Measurements from ENCODE around the gene SNX25.

Gene SNX25

DNA sequence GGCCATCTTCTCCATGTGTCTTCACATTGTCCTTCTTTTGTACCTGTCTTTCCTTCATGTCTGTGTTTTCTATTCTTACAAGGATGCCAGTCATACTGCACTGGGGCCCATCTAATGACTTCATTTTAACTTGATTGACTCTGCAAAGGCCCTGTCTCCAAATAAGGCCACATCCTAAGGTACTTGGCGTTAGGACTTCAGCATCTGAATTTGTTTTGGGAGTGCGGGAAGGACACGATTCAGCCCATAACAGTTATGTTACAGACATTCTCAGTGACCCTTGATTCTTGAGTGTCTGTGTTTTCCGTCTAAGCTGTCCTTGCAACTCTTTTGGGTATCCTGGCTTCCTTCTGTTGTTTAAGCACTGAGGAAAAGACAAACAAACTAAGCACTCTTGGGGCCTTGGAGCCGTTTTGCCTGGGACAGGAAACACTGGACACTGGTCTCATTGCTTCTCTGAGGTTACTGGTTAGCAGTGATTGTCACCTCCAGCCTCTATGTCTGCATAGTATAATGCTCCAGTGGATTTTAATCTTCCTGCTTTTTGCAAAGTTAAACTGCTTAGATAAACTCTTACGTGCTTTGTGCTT is 80.7 kb downstream of the SNX25 start:
- no peaks in the 10 kb centered on the region for H3K27me3 ChIP-seq (replicated peaks; ENCODE audit: control insufficient read depth, insufficient read depth, low read length)
- H3K36me3 ChIP-seq (ENCODE audit: control insufficient read depth, insufficient read depth, low read length, severe bottlenecking): peaks cover 56% of the 10 kb centered on the region
- H3K4me3 ChIP-seq (ENCODE audit: low read length): no peak overlapping the region
- DNase-seq (ENCODE audit: low read depth): no peak
- no peak overlapping the region for H3K9ac ChIP-seq (ENCODE audit: low read length)
- H3K9me3 ChIP-seq (ENCODE audit: control insufficient read depth, low read length): no peaks in the 10 kb centered on the region
- H3K4me1 ChIP-seq (ENCODE audit: control insufficient read depth, insufficient read depth, low read length): no peaks in the 10 kb centered on the region

DNA sequence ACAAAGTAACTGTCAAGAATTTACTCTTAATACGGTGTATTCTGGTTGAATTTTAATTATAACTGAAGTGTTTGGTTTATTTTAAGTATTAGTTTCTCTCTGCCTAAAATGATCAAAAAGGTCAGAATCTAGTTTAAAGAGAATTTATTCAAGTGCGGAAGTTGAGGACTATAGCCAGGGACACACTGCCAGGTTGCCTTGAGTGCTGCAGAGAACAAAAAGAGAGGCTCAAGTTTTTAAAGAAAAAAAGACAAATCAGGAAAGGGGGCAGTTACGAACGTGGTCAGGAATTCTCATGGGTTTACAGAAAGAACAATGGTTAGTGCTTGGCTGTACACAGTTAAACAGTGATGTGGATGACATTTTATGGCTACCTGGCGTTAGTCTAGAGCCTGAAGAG is 81.3 kb downstream of the SNX25 start:
- no peaks in the 10 kb centered on the region for H3K27me3 ChIP-seq (replicated peaks; ENCODE audit: control insufficient read depth, insufficient read depth, low read length)
- no peak for DNase-seq (ENCODE audit: low read depth)
- no peak overlapping the region for H3K4me3 ChIP-seq (ENCODE audit: low read length)
- H3K4me1 ChIP-seq (ENCODE audit: control insufficient read depth, insufficient read depth, low read length): no peaks in the 10 kb centered on the region
- no peak overlapping the region for H3K9ac ChIP-seq (ENCODE audit: low read length)
- no peaks in the 10 kb centered on the region for H3K9me3 ChIP-seq (ENCODE audit: control insufficient read depth, low read length)
- peaks cover 61% of the 10 kb centered on the region for H3K36me3 ChIP-seq (ENCODE audit: control insufficient read depth, insufficient read depth, low read length, severe bottlenecking)

- no peaks in the 10 kb centered on the region for H3K27me3 ChIP-seq (replicated peaks; ENCODE audit: control insufficient read depth, insufficient read depth, low read length)
- no peaks in the 10 kb centered on the region for H3K9me3 ChIP-seq (ENCODE audit: control insufficient read depth, low read length)
- no peak for DNase-seq (ENCODE audit: low read depth)
- no peaks in the 10 kb centered on the region for H3K4me1 ChIP-seq (ENCODE audit: control insufficient read depth, insufficient read depth, low read length)
- H3K4me3 ChIP-seq (ENCODE audit: low read length): no peak overlapping the region
- no peak overlapping the region for H3K9ac ChIP-seq (ENCODE audit: low read length)
- peaks cover 63% of the 10 kb centered on the region for H3K36me3 ChIP-seq (ENCODE audit: control insufficient read depth, insufficient read depth, low read length, severe bottlenecking)
Measured at GRCh38 chr4:185293202-185293601, 83.8 kb downstream of the SNX25 start.

DNA sequence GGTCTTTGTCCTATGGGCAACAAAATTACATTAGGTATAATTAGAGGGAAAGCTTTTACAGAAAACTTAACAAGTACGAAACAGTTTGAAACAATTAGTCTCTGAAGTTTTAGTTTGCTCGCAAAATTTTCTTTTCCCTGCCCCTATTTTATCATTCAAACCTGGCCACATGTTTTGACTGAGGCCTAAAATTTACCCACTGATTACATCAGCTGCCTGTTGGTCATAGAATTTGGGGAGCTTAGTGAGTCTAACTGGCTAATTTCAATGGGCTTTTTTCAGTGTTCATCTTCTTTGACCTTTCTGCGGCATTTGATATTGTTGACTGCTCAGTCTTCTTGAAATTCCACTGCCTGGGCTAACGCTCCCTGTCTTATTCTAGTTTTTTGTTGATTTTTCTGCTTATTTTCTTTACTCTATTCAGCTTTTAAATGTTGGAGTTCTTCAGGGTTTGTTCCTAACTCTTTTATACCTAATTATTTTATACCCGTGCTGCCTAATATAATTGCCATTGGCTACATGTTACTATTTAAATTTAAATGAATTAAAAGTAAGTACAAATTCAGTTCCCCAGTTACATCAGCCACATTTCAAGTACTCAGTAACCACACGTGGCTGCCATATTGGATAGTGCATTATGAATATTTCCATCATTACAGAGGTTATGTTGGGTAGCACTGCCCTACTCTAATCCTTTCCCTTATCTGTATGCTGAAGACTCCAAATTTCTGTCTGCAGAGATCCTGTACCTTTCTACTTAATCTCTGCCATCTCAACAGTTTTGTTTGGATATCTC is 87.5 kb downstream of the SNX25 start:
- H3K4me3 ChIP-seq (ENCODE audit: low read length): no peak overlapping the region
- no peak overlapping the region for H3K9ac ChIP-seq (ENCODE audit: low read length)
- no peaks in the 10 kb centered on the region for H3K27me3 ChIP-seq (replicated peaks; ENCODE audit: control insufficient read depth, insufficient read depth, low read length)
- H3K4me1 ChIP-seq (ENCODE audit: control insufficient read depth, insufficient read depth, low read length): no peaks in the 10 kb centered on the region
- DNase-seq (ENCODE audit: low read depth): no peak
- no peaks in the 10 kb centered on the region for H3K9me3 ChIP-seq (ENCODE audit: control insufficient read depth, low read length)
- peaks cover 31% of the 10 kb centered on the region for H3K36me3 ChIP-seq (ENCODE audit: control insufficient read depth, insufficient read depth, low read length, severe bottlenecking)

DNA sequence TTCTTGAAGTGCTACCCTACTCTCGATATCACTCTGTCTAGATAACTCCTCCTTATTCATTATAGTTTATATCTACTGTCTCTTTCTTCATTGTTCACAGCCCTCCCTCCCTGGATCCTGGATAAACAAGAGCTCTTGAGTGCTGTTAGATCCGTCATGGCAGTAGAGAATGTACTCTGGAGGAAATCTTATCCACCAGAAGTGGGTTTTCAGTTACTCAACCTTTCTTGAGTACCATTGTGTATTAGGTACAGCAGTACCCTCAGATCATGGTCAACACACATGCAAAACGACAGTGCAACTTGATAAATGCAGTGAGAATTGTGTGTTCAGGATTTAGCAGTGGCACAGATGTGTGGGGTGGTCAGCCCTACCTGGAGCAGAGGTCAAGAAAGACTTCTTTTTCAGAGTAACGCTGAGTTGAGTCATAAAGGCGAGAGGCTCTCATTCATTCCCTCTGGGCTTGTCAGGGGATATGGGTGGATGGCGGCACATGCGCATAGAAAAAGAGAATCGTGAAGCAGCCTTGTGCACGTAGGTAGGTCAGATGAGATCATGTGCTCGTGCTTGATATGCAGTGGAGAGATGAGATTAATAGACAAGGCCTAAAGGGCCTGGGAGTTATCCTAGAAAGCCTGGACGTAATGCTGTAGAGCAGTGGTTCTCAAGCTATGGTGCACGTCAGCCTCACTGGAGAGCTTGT is 89.5 kb downstream of the SNX25 start:
- Histone ChIP-seq H3K36me3 (ENCODE audit: control insufficient read depth, insufficient read depth, low read length, severe bottlenecking) (peaks cover 19% of the 10 kb centered on the region), H3K4me1 (ENCODE audit: control insufficient read depth, insufficient read depth, low read length) (no peaks in the 10 kb centered on the region), H3K9me3 (ENCODE audit: control insufficient read depth, low read length) (no peaks in the 10 kb centered on the region), H3K9ac (ENCODE audit: low read length) (no peak overlapping the region), H3K4me3 (ENCODE audit: low read length) (no peak overlapping the region), H3K27me3 (replicated peaks; ENCODE audit: control insufficient read depth, insufficient read depth, low read length) (no peaks in the 10 kb centered on the region)
- no peak for DNase-seq (ENCODE audit: low read depth)

- Histone ChIP-seq H3K27me3 (replicated peaks; ENCODE audit: control insufficient read depth, insufficient read depth, low read length) (no peaks in the 10 kb centered on the region), H3K9me3 (ENCODE audit: control insufficient read depth, low read length) (no peaks in the 10 kb centered on the region), H3K4me1 (ENCODE audit: control insufficient read depth, insufficient read depth, low read length) (peaks cover 16% of the 10 kb centered on the region), H3K9ac (ENCODE audit: low read length) (no peak overlapping the region), H3K36me3 (ENCODE audit: control insufficient read depth, insufficient read depth, low read length, severe bottlenecking) (no peaks in the 10 kb centered on the region), H3K4me3 (ENCODE audit: low read length) (no peak overlapping the region)
- no peak for DNase-seq (ENCODE audit: low read depth)
Measured at GRCh38 chr4:185304541-185304940, 95.1 kb downstream of the SNX25 start.

DNA sequence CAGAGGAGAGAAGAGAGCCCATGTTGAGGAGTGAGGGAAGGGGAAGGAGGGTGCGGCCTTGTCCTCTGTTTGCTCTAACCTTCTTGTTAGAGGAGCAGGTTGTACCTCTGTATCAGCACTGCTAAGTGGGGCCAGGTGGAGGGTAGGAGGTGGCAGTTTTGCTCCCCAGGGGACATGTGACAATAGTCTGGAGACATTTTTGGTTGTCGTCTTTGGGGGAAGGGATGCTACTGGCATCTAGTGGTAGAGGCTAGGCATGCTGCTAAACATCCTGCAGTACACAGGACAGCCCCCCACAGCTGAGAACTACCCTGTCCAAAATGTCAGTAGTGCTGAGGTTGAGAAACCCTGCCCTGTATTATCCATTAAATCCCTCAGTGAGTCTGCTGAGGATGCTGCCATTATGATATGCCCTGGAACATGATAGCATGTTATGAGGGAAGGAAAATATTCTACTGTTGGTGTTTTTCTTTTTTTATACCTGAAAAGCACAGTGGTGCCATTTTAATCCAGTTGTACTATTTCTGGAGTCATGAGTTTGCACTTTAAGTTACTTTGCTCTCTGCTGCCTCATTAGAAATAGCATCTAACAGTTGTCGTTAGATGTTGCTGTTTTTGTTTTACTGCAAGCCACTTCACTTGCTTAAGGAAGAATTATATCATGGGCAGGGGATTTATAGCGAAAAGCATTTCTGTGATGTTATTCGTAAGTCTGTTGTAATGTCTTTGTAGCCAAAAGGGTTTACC is 95.7 kb downstream of the SNX25 start:
- peaks cover 16% of the 10 kb centered on the region for H3K4me1 ChIP-seq (ENCODE audit: control insufficient read depth, insufficient read depth, low read length)
- H3K27me3 ChIP-seq (replicated peaks; ENCODE audit: control insufficient read depth, insufficient read depth, low read length): no peaks in the 10 kb centered on the region
- H3K9me3 ChIP-seq (ENCODE audit: control insufficient read depth, low read length): no peaks in the 10 kb centered on the region
- H3K4me3 ChIP-seq (ENCODE audit: low read length): no peak overlapping the region
- H3K9ac ChIP-seq (ENCODE audit: low read length): no peak overlapping the region
- no peaks in the 10 kb centered on the region for H3K36me3 ChIP-seq (ENCODE audit: control insufficient read depth, insufficient read depth, low read length, severe bottlenecking)
- DNase-seq (ENCODE audit: low read depth): peak; percentile 23

GRCh38 chr4:185305979-185306442 is 96.6 kb downstream of the SNX25 start:
- Histone ChIP-seq H3K4me3 (ENCODE audit: low read length) (no peak overlapping the region), H3K9me3 (ENCODE audit: control insufficient read depth, low read length) (no peaks in the 10 kb centered on the region), H3K9ac (ENCODE audit: low read length) (no peak overlapping the region), H3K4me1 (ENCODE audit: control insufficient read depth, insufficient read depth, low read length) (peaks cover 16% of the 10 kb centered on the region), H3K36me3 (ENCODE audit: control insufficient read depth, insufficient read depth, low read length, severe bottlenecking) (peaks cover 6% of the 10 kb centered on the region), H3K27me3 (replicated peaks; ENCODE audit: control insufficient read depth, insufficient read depth, low read length) (no peaks in the 10 kb centered on the region)
- DNase-seq (ENCODE audit: low read depth): peak; percentile 81

DNA sequence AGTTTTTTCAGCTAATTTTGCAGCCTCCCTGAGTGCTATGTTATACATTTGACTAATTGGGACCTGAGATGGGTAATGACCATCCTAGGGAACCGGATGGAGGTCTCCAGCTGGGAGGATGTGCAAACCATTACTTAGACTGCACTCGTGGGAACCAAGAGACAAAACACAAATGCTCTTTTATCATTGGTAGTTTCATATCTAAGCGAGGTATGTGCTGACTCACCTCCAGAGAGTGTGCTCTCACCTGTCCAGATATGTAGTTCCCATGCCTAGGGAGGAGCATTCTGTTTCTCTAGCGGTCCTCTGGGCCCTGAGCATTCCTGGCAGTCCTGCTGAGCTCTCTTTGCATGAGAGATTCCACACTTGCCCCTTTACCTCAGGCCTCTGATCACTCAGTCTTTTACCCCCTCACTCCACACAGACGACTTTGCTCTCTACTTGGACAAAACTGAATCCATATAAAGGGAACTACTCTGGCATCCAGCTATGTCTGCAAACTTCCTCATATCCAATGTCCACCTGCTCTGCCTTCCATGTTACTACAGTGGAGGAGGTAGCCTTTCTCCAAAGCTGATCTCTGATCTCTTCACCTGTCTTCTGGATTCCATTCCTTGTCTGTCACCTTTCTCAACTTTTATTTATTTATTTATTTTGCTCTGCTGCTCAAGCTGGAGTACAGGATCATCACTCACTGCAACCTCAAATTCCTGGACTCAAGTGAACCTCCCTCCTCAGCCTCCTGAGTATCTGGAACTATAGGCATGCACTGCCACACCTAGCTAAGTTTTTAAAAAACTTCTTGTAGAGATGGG is 97.9 kb downstream of the SNX25 start:
- Histone ChIP-seq H3K4me3 (ENCODE audit: low read length) (no peak overlapping the region), H3K27me3 (replicated peaks; ENCODE audit: control insufficient read depth, insufficient read depth, low read length) (no peaks in the 10 kb centered on the region), H3K9me3 (ENCODE audit: control insufficient read depth, low read length) (no peaks in the 10 kb centered on the region), H3K4me1 (ENCODE audit: control insufficient read depth, insufficient read depth, low read length) (peaks cover 16% of the 10 kb centered on the region), H3K36me3 (ENCODE audit: control insufficient read depth, insufficient read depth, low read length, severe bottlenecking) (peaks cover 19% of the 10 kb centered on the region), H3K9ac (ENCODE audit: low read length) (no peak overlapping the region)
- no peak for DNase-seq (ENCODE audit: low read depth)

DNA sequence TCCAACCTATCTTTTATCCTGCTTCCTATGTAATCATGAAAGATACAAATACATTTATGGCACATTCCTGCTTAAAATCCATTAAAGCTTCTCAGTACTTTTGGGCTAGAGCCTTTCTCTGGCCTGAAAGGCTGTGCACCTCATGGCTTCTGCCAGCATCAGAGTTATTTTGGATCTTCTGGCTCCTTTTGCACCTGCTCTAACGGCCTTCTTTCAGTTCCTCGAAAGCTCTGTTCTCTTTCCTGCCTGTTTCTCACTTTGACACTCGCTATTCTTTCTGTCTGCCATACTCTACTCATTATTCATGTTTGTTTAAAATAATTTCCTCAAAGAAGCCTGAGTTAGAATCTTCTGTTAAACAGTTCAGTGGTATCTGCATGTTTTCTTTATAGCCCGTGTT is 100.4 kb downstream of the SNX25 start:
- Histone ChIP-seq H3K4me1 (ENCODE audit: control insufficient read depth, insufficient read depth, low read length) (peaks cover 16% of the 10 kb centered on the region), H3K27me3 (replicated peaks; ENCODE audit: control insufficient read depth, insufficient read depth, low read length) (no peaks in the 10 kb centered on the region), H3K4me3 (ENCODE audit: low read length) (no peak overlapping the region), H3K9ac (ENCODE audit: low read length) (no peak overlapping the region), H3K9me3 (ENCODE audit: control insufficient read depth, low read length) (no peaks in the 10 kb centered on the region), H3K36me3 (ENCODE audit: control insufficient read depth, insufficient read depth, low read length, severe bottlenecking) (peaks cover 35% of the 10 kb centered on the region)
- DNase-seq (ENCODE audit: low read depth): no peak
